Panc1 (cell line): ENCODE results near the gene ADGRE1.

Experiments
- POLR2AphosphoS5 ChIP-seq: IDR thresholded peaks from 2 replicates; pipeline ENCODE4 v1.6.1; 2012; ENCODE audit warnings: mild to moderate bottlenecking, low read depth, low read length, moderate library complexity
- TF ChIP-seq, protein P1 (sequence below): fragments of 450-650 bp; IDR thresholded peaks from 2 replicates; pipeline ENCODE4 v1.5.1; 2017; ENCODE audit warnings: mild to moderate bottlenecking
- TF ChIP-seq, protein P2 (sequence below), 2 experiments: IDR thresholded peaks; 2 replicates each; pipeline ENCODE4 v1.6.1; 2011 to 2012; ENCODE audit warnings: low read depth in 2 of 2, control low read depth in 1 of 2, low read length in 1 of 2, mild to moderate bottlenecking in 1 of 2, moderate library complexity in 1 of 2; ENCODE audit not compliant: insufficient read depth in 1 of 2

DNA sequence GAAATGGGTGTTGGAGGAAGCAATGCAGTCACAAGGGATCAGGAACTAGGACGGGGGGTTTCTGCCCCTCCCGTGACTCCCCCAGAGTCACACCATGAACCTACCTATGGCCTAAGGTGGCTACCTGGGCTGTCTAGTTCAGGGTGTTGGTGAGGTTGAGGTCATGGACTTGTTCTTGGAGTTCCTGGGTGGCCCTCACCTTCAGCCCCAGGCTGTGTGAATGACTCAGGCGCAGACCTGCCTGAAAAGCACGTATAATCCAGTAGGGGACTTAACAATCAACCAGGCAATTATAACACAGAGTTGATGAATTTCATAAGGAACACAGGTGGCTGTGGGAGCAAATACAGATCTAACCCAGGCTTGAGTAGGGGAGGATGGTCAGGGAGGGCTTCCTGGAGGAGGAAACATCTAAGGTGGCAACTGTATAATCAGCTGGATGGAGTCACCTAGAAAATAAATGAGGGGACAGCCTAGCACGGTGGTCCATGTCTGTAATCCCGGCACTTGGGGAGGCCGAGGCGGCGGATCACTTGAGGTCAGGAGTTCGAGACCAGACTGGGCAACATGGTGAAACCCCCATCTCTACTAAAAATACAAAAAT, 25.6 kb upstream of the ADGRE1 start:
- TF ChIP-seq, protein P1, sequence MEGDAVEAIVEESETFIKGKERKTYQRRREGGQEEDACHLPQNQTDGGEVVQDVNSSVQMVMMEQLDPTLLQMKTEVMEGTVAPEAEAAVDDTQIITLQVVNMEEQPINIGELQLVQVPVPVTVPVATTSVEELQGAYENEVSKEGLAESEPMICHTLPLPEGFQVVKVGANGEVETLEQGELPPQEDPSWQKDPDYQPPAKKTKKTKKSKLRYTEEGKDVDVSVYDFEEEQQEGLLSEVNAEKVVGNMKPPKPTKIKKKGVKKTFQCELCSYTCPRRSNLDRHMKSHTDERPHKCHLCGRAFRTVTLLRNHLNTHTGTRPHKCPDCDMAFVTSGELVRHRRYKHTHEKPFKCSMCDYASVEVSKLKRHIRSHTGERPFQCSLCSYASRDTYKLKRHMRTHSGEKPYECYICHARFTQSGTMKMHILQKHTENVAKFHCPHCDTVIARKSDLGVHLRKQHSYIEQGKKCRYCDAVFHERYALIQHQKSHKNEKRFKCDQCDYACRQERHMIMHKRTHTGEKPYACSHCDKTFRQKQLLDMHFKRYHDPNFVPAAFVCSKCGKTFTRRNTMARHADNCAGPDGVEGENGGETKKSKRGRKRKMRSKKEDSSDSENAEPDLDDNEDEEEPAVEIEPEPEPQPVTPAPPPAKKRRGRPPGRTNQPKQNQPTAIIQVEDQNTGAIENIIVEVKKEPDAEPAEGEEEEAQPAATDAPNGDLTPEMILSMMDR, result no peak
- no peak for TF ChIP-seq POLR2AphosphoS5
- TF ChIP-seq, protein P2, sequence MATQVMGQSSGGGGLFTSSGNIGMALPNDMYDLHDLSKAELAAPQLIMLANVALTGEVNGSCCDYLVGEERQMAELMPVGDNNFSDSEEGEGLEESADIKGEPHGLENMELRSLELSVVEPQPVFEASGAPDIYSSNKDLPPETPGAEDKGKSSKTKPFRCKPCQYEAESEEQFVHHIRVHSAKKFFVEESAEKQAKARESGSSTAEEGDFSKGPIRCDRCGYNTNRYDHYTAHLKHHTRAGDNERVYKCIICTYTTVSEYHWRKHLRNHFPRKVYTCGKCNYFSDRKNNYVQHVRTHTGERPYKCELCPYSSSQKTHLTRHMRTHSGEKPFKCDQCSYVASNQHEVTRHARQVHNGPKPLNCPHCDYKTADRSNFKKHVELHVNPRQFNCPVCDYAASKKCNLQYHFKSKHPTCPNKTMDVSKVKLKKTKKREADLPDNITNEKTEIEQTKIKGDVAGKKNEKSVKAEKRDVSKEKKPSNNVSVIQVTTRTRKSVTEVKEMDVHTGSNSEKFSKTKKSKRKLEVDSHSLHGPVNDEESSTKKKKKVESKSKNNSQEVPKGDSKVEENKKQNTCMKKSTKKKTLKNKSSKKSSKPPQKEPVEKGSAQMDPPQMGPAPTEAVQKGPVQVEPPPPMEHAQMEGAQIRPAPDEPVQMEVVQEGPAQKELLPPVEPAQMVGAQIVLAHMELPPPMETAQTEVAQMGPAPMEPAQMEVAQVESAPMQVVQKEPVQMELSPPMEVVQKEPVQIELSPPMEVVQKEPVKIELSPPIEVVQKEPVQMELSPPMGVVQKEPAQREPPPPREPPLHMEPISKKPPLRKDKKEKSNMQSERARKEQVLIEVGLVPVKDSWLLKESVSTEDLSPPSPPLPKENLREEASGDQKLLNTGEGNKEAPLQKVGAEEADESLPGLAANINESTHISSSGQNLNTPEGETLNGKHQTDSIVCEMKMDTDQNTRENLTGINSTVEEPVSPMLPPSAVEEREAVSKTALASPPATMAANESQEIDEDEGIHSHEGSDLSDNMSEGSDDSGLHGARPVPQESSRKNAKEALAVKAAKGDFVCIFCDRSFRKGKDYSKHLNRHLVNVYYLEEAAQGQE (IDR thresholded peaks at IDR 0.05; ENCODE audit: insufficient read depth in 1 of 2, low read depth in 2 of 2, low read length in 1 of 2), result no peak
